Ishikawa (cell line): ENCODE measurements around the gene SHB.

ENCODE experiments used
- EP300 ChIP-seq: IDR thresholded peaks from 2 replicates; pipeline ENCODE4 v1.6.1; 2012; ENCODE audit warnings: borderline replicate concordance
- RAD21 ChIP-seq: IDR thresholded peaks from 2 replicates; pipeline ENCODE4 v1.6.1; 2012; ENCODE audit warnings: low read depth
- ZBTB7A ChIP-seq: IDR thresholded peaks from 2 replicates; pipeline ENCODE4 v1.6.1; 2012; ENCODE audit warnings: low read depth

GRCh38 chr9:38074441-38074961 lies 5.5 kb upstream of the SHB start:
- TF ChIP-seq RAD21 (no peak), ZBTB7A (no peak), EP300 (no peak)
